K562 (cell line): ENCODE data around the gene SOAT2. TPM values are rescaled to one million over a fixed set of nuclear protein-coding genes. Genes with fewer than 3 reads are reported as not detected.

Experiments used
- PML ChIP-seq: IDR thresholded peaks from 2 replicates; pipeline ENCODE4 v1.6.1; 2012; ENCODE audit warnings: low read length, inconsistent platforms
- TRIM25 ChIP-seq: fragments of 450-650 bp; IDR thresholded peaks from 2 replicates; pipeline ENCODE4 v1.7.0; 2016; ENCODE audit warnings: borderline replicate concordance
- ZBTB40 ChIP-seq, 2 experiments: fragments of 450-650 bp in 1 of 2; sonication (generic) in 1 of 2; formaldehyde crosslinking in 1 of 2; IDR thresholded peaks; 2 replicates each; pipeline versions ENCODE4 v1.7.1 to v1.9.0; 2016 to 2022; ENCODE audit warnings: inconsistent platforms in 1 of 2, mild to moderate bottlenecking in 1 of 2, missing genetic modification reagents in 1 of 2
- ZNF217 ChIP-seq: sonication (generic); formaldehyde crosslinking; IDR thresholded peaks from 2 replicates; pipeline ENCODE4 v1.8.0; 2022; ENCODE audit warnings: mild to moderate bottlenecking, missing genetic modification reagents
- polyA plus RNA-seq, 8 experiments: library from polyadenylated mRNA; depleted of rRNA in 4 of 8; stranded (reverse) in 5 of 8; unstranded in 3 of 8; fragments of >200 nt; fragmentation: Nextera tagmentation in 2 of 8; fragmentation: Illumina TruSeq in 1 of 8; extraction: Ambion mirVana in 2 of 8; extraction: Trizol in 1 of 8; gene quantifications; 2 replicates each; pipeline versions ENCODE4 v1.2.1 to v1.2.3, GENCODE V29; 2011 to 2014; ENCODE audit warnings: inconsistent platforms in 1 of 8, missing spikeins in 1 of 8
- total RNA-seq, 7 experiments: library from RNA; depleted of rRNA in 6 of 7; stranded (reverse); fragments of >200 nt in 6 of 7; fragmentation: Illumina TruSeq in 2 of 7; extraction: Trizol in 2 of 7; gene quantifications; 2 replicates each; pipeline versions ENCODE4 v1.2.1 to v1.2.3, GENCODE V29; 2011 to 2021; ENCODE audit warnings: low replicate concordance in 1 of 7

SOAT2 gene
- total and polyA plus RNA-seq, 9 of the 15 experiments (the other 6 are each of a cell fraction or from before 2014, with no cell fraction given), result 0.04 TPM; not detected in 8

- TF ChIP-seq ZBTB40 (IDR thresholded peaks at IDR 0.05), result no peak
- TF ChIP-seq ZBTB40 (CRISPR knock-in tag; IDR thresholded peaks at IDR 0.05), result no peak
- no peak for TF ChIP-seq PML
- no peak for TF ChIP-seq TRIM25
- TF ChIP-seq ZNF217 (CRISPR knock-in tag), result no peak
Measured at GRCh38 chr12:53099071-53099882, 4.0 kb upstream of the SOAT2 start (continued).
